SU-DHL-6 (cell line): ENCODE data around the gene ANKS1A.

ENCODE experiments used
- CTCF ChIP-seq: fragments of 200-600 bp; sonication (generic); IDR thresholded peaks from one replicate; pipeline ENCODE4 v1.5.1; 2017; ENCODE audit warnings: antibody characterized with exemption, mild to moderate bottlenecking, low read length, moderate library complexity; ENCODE audit not compliant: insufficient read depth, poor library complexity, severe bottlenecking
- EZH2phosphoT487 ChIP-seq: fragments of 200-600 bp; sonication (generic), shearing (Covaris generic); conservative IDR thresholded peaks from 2 replicates; pipeline ENCODE4 v1.6.1; 2018; ENCODE audit warnings: mild to moderate bottlenecking, antibody characterized with exemption, low read length, moderate library complexity, mixed read lengths

GRCh38 chr6:34992376-34992775 lies 103.3 kb downstream of the ANKS1A start:
- no peak for TF ChIP-seq CTCF
- no peak for TF ChIP-seq EZH2phosphoT487
